KMS-11 (cell line): ENCODE measurements around the gene CAGE1.

Experiments
- H2AFZ ChIP-seq: fragments of 200-600 bp; sonication (generic); 2 replicates; pipeline ENCODE4 v1.6.1; 2016; ENCODE audit warnings: antibody characterized with exemption, mixed run types, low read depth
- H3K27ac ChIP-seq: fragments of 200-600 bp; sonication (generic); 2 replicates; pipeline ENCODE4 v1.6.1; 2016; ENCODE audit warnings: mild to moderate bottlenecking, mixed run types
- H3K27me3 ChIP-seq: fragments of 200-600 bp; sonication (generic); 2 replicates; pipeline ENCODE4 v1.6.1; 2017; ENCODE audit warnings: mild to moderate bottlenecking, low read depth, mixed run types, moderate library complexity; ENCODE audit not compliant: insufficient read depth
- H3K36me3 ChIP-seq: fragments of 200-600 bp; sonication (generic); 2 replicates; pipeline ENCODE4 v1.6.1; 2017; ENCODE audit warnings: mild to moderate bottlenecking, mixed run types; ENCODE audit not compliant: insufficient read depth
- H3K4me1 ChIP-seq: fragments of 200-600 bp; sonication (generic); 2 replicates; pipeline ENCODE4 v1.6.1; 2016; ENCODE audit warnings: mild to moderate bottlenecking, low read depth, mixed run types; ENCODE audit not compliant: poor library complexity, severe bottlenecking
- H3K4me2 ChIP-seq: fragments of 200-600 bp; sonication (generic); 2 replicates; pipeline ENCODE4 v1.7.0; 2016; ENCODE audit warnings: mild to moderate bottlenecking, mixed run types
- H3K4me3 ChIP-seq: fragments of 200-600 bp; sonication (generic); IDR thresholded peaks from 2 replicates; pipeline ENCODE4 v1.6.1; 2017; ENCODE audit warnings: low read depth, low read length, mixed read lengths; ENCODE audit not compliant: insufficient read depth
- H3K79me2 ChIP-seq: fragments of 200-600 bp; sonication (generic); 2 replicates; pipeline ENCODE4 v1.6.1; 2016; ENCODE audit warnings: low read depth, mixed run types; ENCODE audit not compliant: insufficient read depth
- H3K9ac ChIP-seq: fragments of 200-600 bp; sonication (generic); 2 replicates; pipeline ENCODE4 v1.6.1; 2016; ENCODE audit warnings: mild to moderate bottlenecking, mixed run types
- H4K20me1 ChIP-seq: fragments of 200-600 bp; sonication (generic); 2 replicates; pipeline ENCODE4 v1.6.1; 2016; ENCODE audit warnings: mild to moderate bottlenecking, mixed run types; ENCODE audit not compliant: insufficient read depth
- CTCF ChIP-seq: fragments of 200-600 bp; sonication (generic); conservative IDR thresholded peaks from 2 replicates; pipeline ENCODE4 v1.6.1; 2017; ENCODE audit warnings: low read depth, mild to moderate bottlenecking, antibody characterized with exemption, low read length, moderate library complexity, mixed read lengths

Gene CAGE1

GRCh38 chr6:7295916-7296315 is 93.6 kb downstream of the CAGE1 start:
- Histone ChIP-seq H4K20me1 (0 out of 2 replicates have a peak, but pooled peaks cover under 1% of the 10 kb centered on the region), H3K9ac (no peak overlapping the region), H2AFZ (no peak overlapping the region), H3K4me2 (no peak overlapping the region), H3K4me3 (no peak overlapping the region), H3K36me3 (peaks cover 20% of the 10 kb centered on the region; the same call in 1 of the 2 replicates), H3K79me2 (no peaks in the 10 kb centered on the region), H3K27me3 (no peaks in the 10 kb centered on the region), H3K27ac (no peak overlapping the region), H3K4me1 (no peaks in the 10 kb centered on the region)
- TF ChIP-seq CTCF = no peak

- Histone ChIP-seq H3K9ac (no peak overlapping the region), H3K4me3 (no peak overlapping the region), H3K79me2 (no peaks in the 10 kb centered on the region), H3K4me1 (no peaks in the 10 kb centered on the region), H3K27me3 (no peaks in the 10 kb centered on the region), H3K4me2 (no peak overlapping the region), H4K20me1 (no peaks in the 10 kb centered on the region), H2AFZ (no peak overlapping the region), H3K36me3 (peaks cover 13% of the 10 kb centered on the region; the same call in 1 of the 2 replicates), H3K27ac (no peak overlapping the region)
- TF ChIP-seq CTCF = no peak
Measured at GRCh38 chr6:7292596-7293255, 96.8 kb downstream of the CAGE1 start.

- no peaks in the 10 kb centered on the region for H3K4me1 ChIP-seq
- H2AFZ ChIP-seq = no peak overlapping the region
- peaks cover 5% of the 10 kb centered on the region; the same call in 1 of the 2 replicates for H3K36me3 ChIP-seq
- H4K20me1 ChIP-seq = no peaks in the 10 kb centered on the region
- no peak overlapping the region for H3K4me3 ChIP-seq
- no peaks in the 10 kb centered on the region for H3K27me3 ChIP-seq
- no peak for TF ChIP-seq CTCF
- H3K4me2 ChIP-seq = no peak overlapping the region
- no peak overlapping the region for H3K27ac ChIP-seq
- H3K9ac ChIP-seq = no peak overlapping the region
- no peaks in the 10 kb centered on the region for H3K79me2 ChIP-seq
Measured at GRCh38 chr6:7290079-7290478, 99.5 kb downstream of the CAGE1 start.

- H3K27ac ChIP-seq = no peak overlapping the region
- no peak overlapping the region for H3K9ac ChIP-seq
- H4K20me1 ChIP-seq = no peaks in the 10 kb centered on the region
- H3K27me3 ChIP-seq = no peaks in the 10 kb centered on the region
- no peak for TF ChIP-seq CTCF
- H3K4me3 ChIP-seq = no peak overlapping the region
- H3K4me1 ChIP-seq = no peaks in the 10 kb centered on the region
- no peak overlapping the region for H2AFZ ChIP-seq
- H3K4me2 ChIP-seq = no peak overlapping the region
- H3K79me2 ChIP-seq = no peaks in the 10 kb centered on the region
- no peaks in the 10 kb centered on the region for H3K36me3 ChIP-seq
Measured at GRCh38 chr6:7285416-7285815, 104.1 kb downstream of the CAGE1 start.
